Pancreas (tissue), 10 donors: ENCODE data around the gene THSD7A. TPM values are rescaled to one million over a fixed set of nuclear protein-coding genes. Genes with fewer than 3 reads are reported as not detected.

Experiments
- ATAC-seq, 4 donors: fragments of 200-7000 bp; cut with Tn5 transposase; one replicate each; pipeline versions ENCODE4 v1.8.0 to v1.9.1; 2020; ENCODE audit warnings: mild to moderate bottlenecking in 4 of 4, moderate library complexity in 4 of 4
- DNase-seq, 6 donors: peaks; one replicate each; pipeline ENCODE4 v3.0.0-alpha.2; 2020
- FAIRE-seq: peaks from 2 replicates; lab custom pipeline; 2012; peaks lifted over from hg19 to GRCh38; lab: Jason Lieb, UNC
- H3K27ac ChIP-seq, 4 donors: fragments of 200-600 bp; sonication (generic); 1 replicate in 3 of 4; 2 replicates in 1 of 4; pipeline versions ENCODE4 v1.5.0 to v1.8.0; 2020
- H3K27me3 ChIP-seq, 4 donors: fragments of 200-600 bp; one replicate each; pipeline ENCODE4 v1.8.0; 2021
- H3K36me3 ChIP-seq, 3 donors: fragments of 200-600 bp; sonication (generic) in 1 of 3; one replicate each; pipeline versions ENCODE4 v1.5.0 to v1.8.0; 2020 to 2021
- H3K4me1 ChIP-seq, 3 donors: fragments of 200-600 bp; one replicate each; pipeline ENCODE4 v1.8.0; 2021
- H3K4me3 ChIP-seq, 4 donors: fragments of 200-600 bp; sonication (generic) in 2 of 4; one replicate each; pipeline versions ENCODE4 v1.5.0 to v1.8.0; 2020 to 2021
- H3K9me3 ChIP-seq, 4 donors: fragments of 200-600 bp; one replicate each; pipeline ENCODE4 v1.8.0; 2021
- CTCF ChIP-seq, 4 donors: fragments of 200-600 bp; sonication (generic) in 3 of 4; IDR thresholded peaks; one replicate each; pipeline versions ENCODE4 v1.5.0 to v1.8.0; 2021; ENCODE audit warnings: antibody characterized with exemption in 4 of 4
- WGBS, 2 donors: extraction: QIAGEN DNeasy Blood & Tissue Kit; methylation state at CpG; one replicate each; pipeline ENCODE4 v1.1.7; 2013; 5-methylcytosine and 5-hydroxymethylcytosine counted together
- intact Hi-C, 3 donors: fragments of 100-400 bp; cut with DNase I; formaldehyde crosslinking; loops; one replicate each; pipeline versions ENCODE4 v1.11.1 to v1.14.2; 2022
- polyA plus RNA-seq, 2 donors: library from polyadenylated mRNA; stranded (reverse); fragments of 200-250 nt; gene quantifications; one replicate each; pipeline ENCODE4 v1.2.3, GENCODE V29; 2013
- total RNA-seq, 6 donors: library from RNA; stranded (reverse); fragmentation: NEBNext Ultra II Directional in 4 of 6; extraction: Animal tissue kit (Norgen Biotek cat#: 25700) in 4 of 6; gene quantifications; one replicate each; pipeline versions ENCODE4 v1.2.1 to v1.2.4, GENCODE V29; 2021 to 2023
- donor health status: healthy with polysubstance abuse.
- donor health status: DM: no; HTN: no; CAD: no; lungs with moderate emphysema.
- donor health status: DM: no; HTN: no; CAD: no.
- donor health status: control.
- donor health status: control.
- donor health status: Bipolar disorder and iron deficiency.
- donor health status: DM: yes; HTN: yes; CAD: no.
- donor health status: DM: no; HTN: no; CAD: no.
- donor health status: DM: no; HTN: no; CAD: no.
- donor health status: DM: yes; HTN: yes; CAD: no.

Gene THSD7A
- total and polyA plus RNA-seq, 8 donors = 0.30 to 3.7 (median 0.90) TPM

GRCh38 chr7:11667071-11667809 is 164.8 kb downstream of the THSD7A start:
- Histone ChIP-seq H3K4me3 (no peak overlapping the region), H3K27me3 (no peaks in the 10 kb centered on the region), H3K4me1 (no peaks in the 10 kb centered on the region), H3K36me3 (no peaks in the 10 kb centered on the region), H3K27ac (no peak overlapping the region), H3K9me3 (no peaks in the 10 kb centered on the region)
- no peak for DNase-seq
- no peak for TF ChIP-seq CTCF (IDR thresholded peaks at IDR 0.05)
- intact Hi-C loops = no loop called here
- no peak for ATAC-seq
- 75 to 79% methylated on average over 7 of the region's 7 CpGs for WGBS, 2 donors
- FAIRE-seq = no peak

GRCh38 chr7:11665357-11665756 is 166.6 kb downstream of the THSD7A start:
- no peak overlapping the region for H3K4me3 ChIP-seq
- H3K4me1 ChIP-seq = no peaks in the 10 kb centered on the region
- DNase-seq = no peak
- H3K9me3 ChIP-seq = no peaks in the 10 kb centered on the region
- no peak for FAIRE-seq
- 48 to 50% methylated on average over 3 of the region's 3 CpGs for WGBS, 2 donors
- intact Hi-C loops = no loop called here
- H3K36me3 ChIP-seq = no peaks in the 10 kb centered on the region
- no peaks in the 10 kb centered on the region for H3K27me3 ChIP-seq
- ATAC-seq = no peak
- TF ChIP-seq CTCF (IDR thresholded peaks at IDR 0.05) = no peak
- no peak overlapping the region for H3K27ac ChIP-seq

GRCh38 chr7:11655642-11656041 is 176.4 kb downstream of the THSD7A start:
- Histone ChIP-seq H3K36me3 (no peaks in the 10 kb centered on the region), H3K9me3 (no peaks in the 10 kb centered on the region), H3K27me3 (peaks cover 0 to 4% (median 0%) of the 10 kb centered on the region in 4 donors), H3K4me1 (no peaks in the 10 kb centered on the region), H3K27ac (no peak overlapping the region), H3K4me3 (no peak overlapping the region)
- intact Hi-C loops = no loop called here
- DNase-seq = no peak
- FAIRE-seq = no peak
- no peak for TF ChIP-seq CTCF (IDR thresholded peaks at IDR 0.05)
- no peak for ATAC-seq
- 68 to 74% methylated on average over 1 of the region's 1 CpG for WGBS, 2 donors

- Histone ChIP-seq H3K27me3 (peaks cover 0 to 4% (median 0%) of the 10 kb centered on the region in 4 donors), H3K4me3 (no peak overlapping the region), H3K36me3 (no peaks in the 10 kb centered on the region), H3K9me3 (no peaks in the 10 kb centered on the region), H3K4me1 (no peaks in the 10 kb centered on the region), H3K27ac (no peak overlapping the region)
- TF ChIP-seq CTCF (IDR thresholded peaks at IDR 0.05) = no peak
- DNase-seq (no peak), FAIRE-seq (no peak), ATAC-seq (no peak)
- intact Hi-C loops = no loop called here
Measured at GRCh38 chr7:11655163-11655562, 176.8 kb downstream of the THSD7A start.

- Histone ChIP-seq H3K9me3 (no peaks in the 10 kb centered on the region), H3K4me1 (no peaks in the 10 kb centered on the region), H3K4me3 (no peak overlapping the region), H3K27ac (no peak overlapping the region), H3K27me3 (no peaks in the 10 kb centered on the region), H3K36me3 (no peaks in the 10 kb centered on the region)
- DNase-seq = no peak
- TF ChIP-seq CTCF (IDR thresholded peaks at IDR 0.05) = no peak
- intact Hi-C loops = no loop called here
- no peak for FAIRE-seq
- ATAC-seq = no peak
- WGBS, 2 donors = 79 to 84% methylated on average over 3 of the region's 3 CpGs
Measured at GRCh38 chr7:11650500-11650899, 181.5 kb downstream of the THSD7A start.
